HG03025 (cell line): ENCODE results near the gene ITLN2.
"Not testable (repeated sequence)": the region's sequence is repeated elsewhere in the genome, so short reads cannot be mapped to it uniquely, and the experiment has no call there.

Experiments used
- ATAC-seq: cut with Tn5 transposase; IDR thresholded peaks from one replicate; pipeline ENCODE4 v1.9.1; 2021; ENCODE audit warnings: mild to moderate bottlenecking, moderate library complexity; ENCODE audit not compliant: unreplicated experiment, low FRiP score

Gene ITLN2

DNA sequence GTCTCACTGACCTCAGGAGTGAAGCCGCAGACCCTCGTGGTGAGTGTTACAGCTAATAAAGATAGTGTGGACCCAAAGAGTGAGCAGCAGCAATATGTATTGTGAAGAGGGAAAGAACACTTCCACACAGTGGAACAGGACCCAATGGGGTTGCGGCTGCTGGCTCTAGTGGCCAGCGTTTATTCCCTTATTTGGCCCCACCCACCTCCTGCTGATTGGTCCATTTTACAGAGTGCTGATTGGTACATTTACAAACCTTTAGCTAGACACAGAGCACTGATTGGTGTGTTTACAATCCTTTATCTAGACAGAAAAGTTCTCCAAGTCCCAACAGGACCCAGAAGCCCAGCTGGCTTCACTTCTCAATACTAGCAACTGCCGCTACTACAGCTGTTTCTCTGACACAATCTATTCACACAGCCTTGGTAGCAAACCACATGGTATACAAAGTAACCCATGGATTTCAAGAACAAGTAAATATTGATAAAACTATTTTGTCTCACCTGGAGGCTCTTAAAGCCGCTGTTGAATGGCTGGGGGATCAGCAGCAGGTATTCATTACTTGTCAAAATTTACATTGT, 44.3 kb downstream of the ITLN2 start:
- no peak for ATAC-seq

DNA sequence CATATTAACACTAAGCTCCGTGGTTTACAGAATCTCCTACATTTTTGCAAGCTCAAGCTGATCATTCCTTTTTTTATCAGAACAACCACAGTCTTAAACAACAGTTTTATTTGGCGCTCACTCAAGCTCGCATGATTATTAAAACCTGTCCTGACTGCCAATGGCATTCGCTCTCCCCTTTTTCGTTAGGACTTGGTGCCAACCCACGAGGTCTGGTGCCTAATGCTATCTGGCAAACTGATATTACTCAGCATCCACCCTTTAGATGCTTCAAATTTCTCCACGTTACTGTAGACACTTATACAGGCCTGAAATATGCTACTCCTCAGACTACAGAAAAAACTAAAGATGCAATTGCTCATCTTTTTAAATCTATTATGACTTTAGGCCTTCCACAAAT, 46.6 kb downstream of the ITLN2 start:
- no peak for ATAC-seq

DNA sequence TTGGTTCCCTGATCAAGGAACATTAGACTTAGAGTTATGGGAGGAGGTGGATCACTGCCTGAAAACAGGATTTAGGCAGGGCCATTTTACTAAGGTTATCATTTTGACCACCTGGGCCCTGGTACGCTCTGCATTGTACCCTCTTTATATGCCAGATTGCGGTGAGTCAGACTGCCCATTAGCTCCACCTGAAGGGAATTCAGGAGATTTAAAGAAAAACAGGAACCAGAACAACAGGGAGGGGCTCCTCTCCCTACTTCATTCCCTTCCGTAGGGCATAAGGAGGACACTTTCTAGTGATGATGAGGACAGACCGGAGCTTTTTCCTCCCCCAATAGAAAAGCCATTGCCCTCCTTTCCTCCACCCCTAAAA, 49.0 kb downstream of the ITLN2 start:
- no peak for ATAC-seq

DNA sequence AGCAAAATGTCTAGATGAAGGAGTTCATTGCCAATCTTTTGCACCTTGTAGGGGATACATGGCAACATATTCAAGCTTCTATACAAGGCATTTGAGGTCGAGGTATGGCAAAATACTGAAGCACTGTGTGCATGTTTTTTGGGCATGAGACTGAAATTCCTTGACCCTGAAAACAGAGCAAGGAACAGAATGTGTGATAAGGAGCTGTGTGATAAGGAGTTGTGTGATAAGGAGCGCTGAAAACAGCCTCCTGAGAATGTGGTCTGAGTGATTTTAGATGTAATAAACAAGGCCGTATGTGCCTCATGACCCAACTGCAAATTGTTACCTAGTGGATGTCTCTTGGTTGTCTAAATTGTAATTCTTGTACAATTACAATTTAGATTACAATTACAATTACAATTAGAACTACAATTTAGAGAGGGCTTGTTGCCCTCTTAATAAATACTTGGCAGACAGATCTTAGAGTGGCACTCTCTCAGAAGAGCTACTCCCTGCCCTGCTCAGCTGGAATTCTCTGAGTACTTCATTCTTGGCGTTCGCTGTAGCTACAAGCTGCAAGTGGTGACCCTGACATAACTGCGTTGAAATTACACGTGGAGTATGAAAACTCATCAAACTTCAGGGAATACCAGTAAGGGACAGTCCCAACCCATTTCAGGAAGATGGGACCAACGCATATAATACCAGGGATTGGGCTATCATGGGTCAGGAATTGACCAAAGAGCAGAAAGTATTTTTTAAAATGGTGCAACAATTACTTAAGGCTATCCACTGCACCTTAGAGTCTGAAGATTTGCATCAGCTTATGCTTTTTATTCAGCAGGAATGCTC, 49.6 kb downstream of the ITLN2 start:
- ATAC-seq, result no peak

DNA sequence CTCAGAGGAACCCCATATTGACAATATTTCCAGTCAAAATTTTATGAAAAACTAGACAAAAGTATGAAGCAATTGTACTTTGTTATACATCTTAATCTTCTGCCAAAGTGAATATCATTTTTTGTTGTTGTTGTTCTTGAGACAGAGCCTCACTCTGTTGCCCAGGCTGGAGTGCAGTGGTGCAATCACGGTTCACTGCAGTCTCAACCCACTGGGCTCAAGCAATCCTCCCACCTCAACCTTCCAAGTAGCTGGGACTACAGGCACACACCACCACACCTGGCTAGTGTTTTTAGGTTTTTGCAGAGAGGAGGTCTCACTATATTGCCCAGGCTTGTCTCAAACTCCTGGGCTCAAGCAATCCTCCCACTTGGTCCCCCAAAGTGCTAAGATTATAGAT, 52.4 kb downstream of the ITLN2 start:
- ATAC-seq, result not testable (repeated sequence)

DNA sequence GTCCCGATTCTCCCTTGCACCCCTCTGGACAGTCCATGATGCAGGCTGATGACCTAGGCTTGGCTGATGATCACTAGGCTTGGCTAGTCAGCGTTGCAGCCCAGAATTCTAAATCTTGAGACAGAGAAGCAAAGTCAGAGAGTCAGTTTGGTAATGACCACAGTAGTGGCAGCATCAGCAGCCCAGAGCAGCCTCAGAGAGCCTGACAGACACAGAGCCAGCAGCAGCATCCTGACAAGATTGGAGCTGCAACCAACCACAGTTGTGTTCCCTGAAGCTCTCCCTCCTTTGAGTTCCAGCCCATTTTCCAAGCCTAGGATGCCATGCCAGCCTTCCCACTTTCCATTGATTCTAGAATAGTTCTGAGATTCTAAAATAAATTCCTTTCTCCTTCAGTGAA, 52.8 kb downstream of the ITLN2 start:
- ATAC-seq, result no peak

DNA sequence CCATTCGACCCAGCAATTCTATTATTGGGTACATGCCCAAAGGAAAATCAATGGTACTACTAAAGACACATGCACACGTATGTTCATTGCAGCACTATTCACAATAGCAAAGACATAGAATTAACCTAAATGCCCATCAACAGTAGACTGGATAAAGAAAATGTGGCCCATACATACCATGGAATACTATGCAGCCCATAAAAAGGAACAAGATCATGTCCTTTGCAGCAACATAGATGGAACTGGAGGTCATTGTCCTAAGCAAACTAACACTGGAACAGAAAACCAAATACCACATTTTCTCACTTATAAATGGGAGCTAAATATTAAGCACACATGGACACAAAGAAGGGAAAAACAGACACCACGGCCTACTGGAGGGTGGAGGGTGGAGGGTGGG, 53.9 kb downstream of the ITLN2 start:
- ATAC-seq, result not testable (repeated sequence)
